Activated T-helper 1 cell treated with anti-CD3 and anti-CD28 coated beads, Interleukin-12 subunit alpha, Interleukin-12 subunit beta, Interleukin-2, Interleukin-4 antibody, amounts not matched to agents 30 ng/mL and 10 ng/mL and 1 ng/mL, durations not matched to agents 14 hours and 24 hours and 36 hours (primary cell): ENCODE data around the gene TOR3A. TPM values are rescaled to one million over a fixed set of nuclear protein-coding genes. Genes with fewer than 3 reads are reported as not detected.

Experiments used
- total RNA-seq: library from RNA; stranded (reverse); gene quantifications from 2 replicates; pipeline ENCODE4 v1.2.3, GENCODE V29; 2022

TOR3A gene
- total RNA-seq, 1 donor from 2014 or later: 41.3 TPM

Other genes starting within 250 kb of the TOR3A start
- gene ANGPTL1, start 211.0 kb upstream of the TOR3A start, total RNA-seq: not detected in 2 replicates
- gene FAM20B, start 56.2 kb upstream of the TOR3A start, total RNA-seq: 36.6 and 39.2 TPM in 2 replicates
- gene ABL2, start 147.6 kb downstream of the TOR3A start, total RNA-seq: 9.5 and 11.4 TPM in 2 replicates
- gene SOAT1, start 211.7 kb downstream of the TOR3A start, total RNA-seq: 48.7 and 49.0 TPM in 2 replicates